MCF 10A (cell line): ENCODE results near the gene KRTAP4-5. TPM values are rescaled to one million over a fixed set of nuclear protein-coding genes. Genes with fewer than 3 reads are reported as not detected.
"Not testable (repeated sequence)": the region's sequence is repeated elsewhere in the genome, so short reads cannot be mapped to it uniquely, and the experiment has no call there.

Source experiments
- BruUV-seq: library from RNA; stranded (reverse); fragments of 400-500 nt; replicated peaks from 2 replicates; lab custom pipeline; 2021; lab: Mats Ljungman, UMichigan
- CTCF ChIA-PET: fragments of 300-600 bp; sonication (Branson Sonifier 250); formaldehyde crosslinking; extraction: SDS; loops from one replicate; lab custom pipeline; 2021; ENCODE audit warnings: antibody characterized with exemption, inconsistent platforms; lab: Yijun Ruan, JAX
- POLR2A ChIA-PET: fragments of 300-600, 350-650 bp; sonication (Branson Sonifier 250); formaldehyde crosslinking; extraction: SDS; loops from one replicate; lab custom pipeline; 2020; ENCODE audit warnings: antibody characterized with exemption, inconsistent platforms; lab: Yijun Ruan, JAX
- DNase-seq: peaks from one replicate; pipeline ENCODE4 v3.0.0-alpha.2; 2018; ENCODE audit not compliant: unreplicated experiment
- H3K27ac Mint-ChIP-seq: one replicate; pipeline ENCODE4 v1.8.0; 2022; ENCODE audit warnings: mild to moderate bottlenecking, low read depth, mixed read lengths; ENCODE audit not compliant: unreplicated experiment
- H3K27me3 Mint-ChIP-seq: one replicate; pipeline ENCODE4 v1.8.0; 2022; ENCODE audit warnings: mixed read lengths; ENCODE audit not compliant: insufficient read depth, unreplicated experiment
- H3K36me3 Mint-ChIP-seq: one replicate; pipeline ENCODE4 v1.8.0; 2022; ENCODE audit warnings: mild to moderate bottlenecking, moderate library complexity, mixed read lengths; ENCODE audit not compliant: insufficient read depth, unreplicated experiment
- H3K4me1 Mint-ChIP-seq: one replicate; pipeline ENCODE4 v1.8.0; 2022; ENCODE audit warnings: mixed read lengths; ENCODE audit not compliant: insufficient read depth, unreplicated experiment
- H3K4me3 Mint-ChIP-seq: one replicate; pipeline ENCODE4 v1.8.0; 2022; ENCODE audit warnings: mild to moderate bottlenecking, moderate library complexity, mixed read lengths; ENCODE audit not compliant: unreplicated experiment
- H3K9me3 Mint-ChIP-seq: one replicate; pipeline ENCODE4 v1.8.0; 2022; ENCODE audit warnings: mixed read lengths; ENCODE audit not compliant: unreplicated experiment
- CTCF ChIP-seq: fragments of 200-600 bp; IDR thresholded peaks from one replicate; pipeline ENCODE4 v1.8.0; 2022; ENCODE audit warnings: antibody characterized with exemption, mild to moderate bottlenecking; ENCODE audit not compliant: unreplicated experiment
- intact Hi-C: fragments of 100-400 bp; cut with micrococcal nuclease; formaldehyde crosslinking; loops from 2 replicates; pipeline ENCODE4 v1.14.1; 2022
- total RNA-seq: library from RNA; stranded (reverse); gene quantifications from 2 replicates; pipeline ENCODE4 v1.2.3, GENCODE V29; 2022

Gene KRTAP4-5
- total RNA-seq, 1 experiment from 2014 or later = not detected

DNA sequence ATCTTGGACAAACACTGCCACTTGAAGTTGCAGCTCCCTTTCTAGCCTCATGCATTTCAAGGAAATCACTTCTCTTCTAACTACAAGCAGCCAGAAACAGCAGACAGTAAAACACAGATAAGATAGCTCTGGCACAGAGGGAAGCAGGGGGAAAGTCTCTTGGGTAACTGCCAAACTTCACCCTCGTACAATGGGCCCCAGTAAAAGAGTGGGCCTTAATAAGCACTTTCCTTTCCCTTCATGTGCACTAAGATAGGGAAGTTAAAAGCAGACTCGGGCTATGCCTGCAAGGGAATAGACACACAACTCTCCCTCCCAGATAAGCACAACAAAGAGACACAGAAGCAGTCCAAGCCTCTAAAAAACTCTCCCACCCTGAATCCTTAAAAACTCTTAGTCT is 4.2 kb upstream of the KRTAP4-5 start:
- Mint-ChIP-seq H3K36me3 (no peaks in the 10 kb centered on the region), H3K27ac (no peak overlapping the region), H3K9me3 (no peaks in the 10 kb centered on the region), H3K4me1 (no peaks in the 10 kb centered on the region), H3K27me3 (peaks cover 15% of the 10 kb centered on the region), H3K4me3 (no peak overlapping the region)
- intact Hi-C loops = no loop called here
- DNase-seq = no peak
- ChIA-PET CTCF (interaction anchor here (0.8 kb wide), 1 partner anchor 158 kb away, joined by 3 read pairs; no protein-coding TSS in a partner anchor), POLR2A (no interaction called here)
- TF ChIP-seq CTCF = no peak
- no TSS peak for BruUV-seq

- no peak for TF ChIP-seq CTCF
- BruUV-seq = no TSS peak
- Mint-ChIP-seq H3K9me3 (no peaks in the 10 kb centered on the region), H3K36me3 (no peaks in the 10 kb centered on the region), H3K27ac (no peak overlapping the region), H3K27me3 (no peaks in the 10 kb centered on the region), H3K4me1 (no peaks in the 10 kb centered on the region), H3K4me3 (no peak overlapping the region)
- ChIA-PET POLR2A (no interaction called here), CTCF (interaction anchor here (0.6 kb wide), 1 partner anchor 372 kb away, joined by 3 read pairs; no protein-coding TSS in a partner anchor)
- intact Hi-C loops = no loop called here
- no peak for DNase-seq
Measured at GRCh38 chr17:41151525-41151924, 1.9 kb upstream of the KRTAP4-5 start.

GRCh38 chr17:41150026-41150425 is 401 bp upstream of the KRTAP4-5 start:
- ChIA-PET CTCF (interaction anchor here (0.6 kb wide), 1 partner anchor 121 kb away, joined by 3 read pairs; no protein-coding TSS in a partner anchor), POLR2A (interaction anchor here (1.1 kb wide), 1 partner anchor 19 kb away, joined by 4 read pairs; no protein-coding TSS in a partner anchor)
- Mint-ChIP-seq H3K27ac (no peak overlapping the region), H3K4me1 (no peaks in the 10 kb centered on the region), H3K9me3 (no peaks in the 10 kb centered on the region), H3K4me3 (no peak overlapping the region), H3K27me3 (no peaks in the 10 kb centered on the region), H3K36me3 (no peaks in the 10 kb centered on the region)
- TF ChIP-seq CTCF = no peak
- no peak for DNase-seq
- intact Hi-C loops = no loop called here
- BruUV-seq = no TSS peak

DNA sequence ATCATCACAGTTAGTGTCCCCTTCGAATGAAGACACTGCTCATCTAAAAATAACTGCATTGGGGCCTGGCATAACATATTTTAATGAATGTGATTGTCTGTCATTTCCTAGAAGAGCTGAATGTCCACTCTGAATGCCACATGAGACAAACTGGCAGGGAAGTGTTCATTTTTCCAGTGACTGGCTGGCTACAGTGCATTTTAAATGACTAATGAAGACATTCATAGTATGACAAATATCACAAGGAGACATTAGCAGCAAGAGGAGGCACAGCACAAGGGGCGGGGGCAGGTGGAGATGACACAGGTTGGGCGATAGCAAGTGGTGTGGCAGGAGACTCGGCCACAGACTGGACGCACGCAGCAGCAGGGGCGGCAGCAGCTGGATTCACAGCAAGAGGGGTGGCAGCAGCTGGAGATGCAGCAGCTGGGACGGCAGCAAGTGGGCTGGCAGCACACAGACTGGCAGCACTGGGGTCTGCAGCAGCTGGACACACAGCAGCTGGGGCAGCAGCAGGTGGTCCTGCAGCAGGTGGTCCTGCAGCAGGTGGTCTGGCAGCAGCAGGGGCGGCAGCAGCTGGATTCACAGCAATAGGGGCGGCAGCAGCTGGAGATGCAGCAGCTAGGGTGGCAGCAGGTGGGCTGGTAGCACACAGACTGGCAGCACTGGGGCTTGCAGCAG is 514 bp downstream of the KRTAP4-5 start:
- DNase-seq, H3K4me3 Mint-ChIP-seq, H3K36me3 Mint-ChIP-seq, CTCF ChIA-PET, H3K9me3 Mint-ChIP-seq, H3K27me3 Mint-ChIP-seq, H3K4me1 Mint-ChIP-seq, BruUV-seq, intact Hi-C loops, H3K27ac Mint-ChIP-seq: not testable (repeated sequence)
- POLR2A ChIA-PET = interaction anchor here (1.1 kb wide), 1 partner anchor 18 kb away, joined by 4 read pairs; no protein-coding TSS in a partner anchor
